Neural cell (in vitro differentiated cells): ENCODE measurements around the gene KLHL28. TPM values are rescaled to one million over a fixed set of nuclear protein-coding genes. Genes with fewer than 3 reads are reported as not detected.
A peak's percentile ranks its signal among the peaks of the same experiment; 100 is the strongest.

ENCODE experiments used
- H2AFZ ChIP-seq: fragments of 200-600, 300-800 bp; sonication (generic), shearing (Covaris generic); 2 replicates; pipeline ENCODE4 v1.6.0; 2014; ENCODE audit warnings: low read depth, mild to moderate bottlenecking, antibody characterized with exemption, low read length, moderate library complexity
- H3F3A ChIP-seq: fragments of 200-600 bp; shearing (Covaris generic); 2 replicates; pipeline ENCODE4 v1.6.1; 2016; ENCODE audit warnings: mild to moderate bottlenecking, moderate library complexity, mixed read lengths, antibody characterized with exemption, low read length; ENCODE audit not compliant: insufficient read depth, poor library complexity, severe bottlenecking
- H3K27ac ChIP-seq: fragments of 200-600, 300-800 bp; sonication (generic), shearing (Covaris generic); 2 replicates; pipeline ENCODE4 v1.5.1; 2014; ENCODE audit warnings: mild to moderate bottlenecking, low read length, moderate library complexity
- H3K27me3 ChIP-seq: fragments of 300-800, 200-600 bp; sonication (generic), shearing (Covaris generic); 2 replicates; pipeline ENCODE4 v1.6.0; 2014; ENCODE audit warnings: mild to moderate bottlenecking, low read depth, low read length, moderate library complexity; ENCODE audit not compliant: insufficient read depth
- H3K36me3 ChIP-seq: fragments of 300-800, 200-600 bp; sonication (generic), shearing (Covaris generic); 2 replicates; pipeline ENCODE4 v1.5.1; 2014; ENCODE audit warnings: mild to moderate bottlenecking, antibody characterized with exemption, low read length, moderate library complexity; ENCODE audit not compliant: insufficient read depth
- H3K4me2 ChIP-seq: fragments of 300-800, 200-600 bp; sonication (generic), shearing (Covaris generic); 2 replicates; pipeline ENCODE4 v1.6.0; 2014; ENCODE audit warnings: mild to moderate bottlenecking, low read length
- H3K4me3 ChIP-seq: fragments of 300-800, 200-600 bp; sonication (generic), shearing (Covaris generic); 2 replicates; pipeline ENCODE4 v1.5.1; 2014; ENCODE audit warnings: mild to moderate bottlenecking, low read length, moderate library complexity
- H3K79me2 ChIP-seq: fragments of 200-600 bp; shearing (Covaris generic); replicated peaks from 2 replicates; pipeline ENCODE4 v1.6.0; 2014; ENCODE audit warnings: mild to moderate bottlenecking, low read length, moderate library complexity; ENCODE audit not compliant: insufficient read depth
- H3K9ac ChIP-seq: fragments of 300-800, 200-600 bp; sonication (generic), shearing (Covaris generic); 2 replicates; pipeline ENCODE4 v1.6.1; 2016; ENCODE audit warnings: mild to moderate bottlenecking, low read length, mixed read lengths
- H3K9me2 ChIP-seq: fragments of 200-600 bp; shearing (Covaris generic); 2 replicates; pipeline ENCODE4 v1.6.1; 2016; ENCODE audit warnings: mild to moderate bottlenecking, low read length, mixed read lengths; ENCODE audit not compliant: insufficient read depth
- H3K9me3 ChIP-seq: fragments of 200-600, 300-800 bp; sonication (generic), shearing (Covaris generic); 2 replicates; pipeline ENCODE4 v1.6.1; 2016; ENCODE audit warnings: mild to moderate bottlenecking, mixed run types, low read length, moderate library complexity, mixed read lengths
- H4K20me1 ChIP-seq: fragments of 200-600 bp; shearing (Covaris generic); 2 replicates; pipeline ENCODE4 v1.6.1; 2016; ENCODE audit warnings: mild to moderate bottlenecking, mixed run types; ENCODE audit not compliant: insufficient read depth
- CTCF ChIP-seq: fragments of 450-650 bp; IDR thresholded peaks from 2 replicates; pipeline ENCODE4 v1.5.1; 2014; ENCODE audit warnings: antibody characterized with exemption, mild to moderate bottlenecking, moderate library complexity; ENCODE audit not compliant: poor library complexity, severe bottlenecking
- EP300 ChIP-seq: fragments of 450-650 bp; conservative IDR thresholded peaks from 2 replicates; pipeline ENCODE4 v1.6.1; 2014; ENCODE audit warnings: antibody characterized with exemption, mild to moderate bottlenecking, moderate library complexity; ENCODE audit not compliant: poor library complexity, severe bottlenecking
- EZH2 ChIP-seq: fragments of 200-600, 300-800 bp; shearing (Covaris generic), sonication (generic); IDR thresholded peaks from 2 replicates; pipeline ENCODE4 v1.6.1; 2014; ENCODE audit warnings: antibody characterized with exemption, low read length, borderline replicate concordance, mild to moderate bottlenecking; ENCODE audit not compliant: insufficient read depth, poor library complexity, severe bottlenecking
- MXI1 ChIP-seq: fragments of 450-650 bp; conservative IDR thresholded peaks from 2 replicates; pipeline ENCODE4 v1.6.1; 2014; ENCODE audit warnings: antibody characterized with exemption, mild to moderate bottlenecking; ENCODE audit not compliant: poor library complexity, severe bottlenecking
- POLR2AphosphoS5 ChIP-seq: IDR thresholded peaks from 2 replicates; pipeline ENCODE4 v1.6.1; 2012
- RAD21 ChIP-seq: fragments of 450-650 bp; conservative IDR thresholded peaks from 2 replicates; pipeline ENCODE4 v1.6.1; 2014; ENCODE audit warnings: antibody characterized with exemption, mild to moderate bottlenecking, moderate library complexity
- SMC3 ChIP-seq: fragments of 450-650 bp; conservative IDR thresholded peaks from 2 replicates; pipeline ENCODE4 v1.6.1; 2014; ENCODE audit warnings: antibody characterized with exemption, mild to moderate bottlenecking, moderate library complexity; ENCODE audit not compliant: poor library complexity
- TAF1 ChIP-seq: IDR thresholded peaks from 2 replicates; pipeline ENCODE4 v1.6.1; 2012; ENCODE audit warnings: low read depth
- polyA plus RNA-seq: library from polyadenylated mRNA; depleted of rRNA; stranded (reverse); fragments of >200 nt; gene quantifications from 2 replicates; pipeline ENCODE4 v1.2.3, GENCODE V29; 2014
- TF ChIP-seq, protein P1 (sequence below): IDR thresholded peaks from 2 replicates; pipeline ENCODE4 v1.6.1; 2012; ENCODE audit warnings: borderline replicate concordance

The KLHL28 gene
- polyA plus RNA-seq, 1 donor from 2014 or later: 17.4 TPM

DNA sequence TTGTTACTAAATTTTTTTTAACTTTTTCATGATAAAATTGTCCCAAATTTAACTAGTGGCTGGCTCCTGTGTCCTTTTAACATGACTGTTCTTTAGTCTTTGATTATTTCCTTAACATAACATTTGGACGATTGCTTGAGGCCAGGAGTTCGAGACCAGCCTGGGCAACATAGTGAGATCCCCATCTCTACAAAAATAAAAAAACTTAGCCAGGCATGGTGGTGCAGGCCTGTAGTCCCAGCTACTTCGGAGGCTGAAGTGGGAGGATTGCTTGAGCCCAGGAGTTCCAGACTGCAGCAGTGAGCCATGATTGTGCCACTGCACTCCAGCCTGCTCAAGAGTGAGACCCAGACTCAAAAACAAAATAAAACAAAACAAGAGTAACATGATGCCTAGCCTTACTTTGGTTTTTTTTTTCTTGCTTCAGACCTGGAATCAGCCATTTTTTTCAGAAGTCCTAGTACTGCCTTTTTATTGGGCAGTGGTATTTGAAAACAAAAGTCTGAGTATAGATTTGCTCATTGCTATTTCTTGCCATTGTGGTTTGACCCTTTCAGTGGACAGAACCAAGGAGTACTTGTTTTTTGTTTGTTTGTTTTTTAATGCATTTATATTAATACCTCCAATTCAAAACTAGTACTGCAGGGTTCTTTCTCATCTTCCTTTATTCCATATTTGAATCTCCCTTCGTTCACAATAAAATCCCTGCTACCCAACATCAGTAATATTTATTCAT, 5.0 kb upstream of the KLHL28 start:
- Histone ChIP-seq H3K27me3 (no peaks in the 10 kb centered on the region), H3K9me2 (no peaks in the 10 kb centered on the region), H3F3A (peaks cover 7% of the 10 kb centered on the region), H3K4me2 (peak overlapping the region; percentile 93), H4K20me1 (peaks cover 3% of the 10 kb centered on the region), H3K4me3 (peak overlapping the region; percentile 65), H3K36me3 (no peaks in the 10 kb centered on the region), H3K27ac (no peak overlapping the region), H3K9me3 (no peaks in the 10 kb centered on the region), H3K79me2 (peaks cover 89% of the 10 kb centered on the region), H2AFZ (no peak overlapping the region), H3K9ac (no peak overlapping the region)
- TF ChIP-seq RAD21 (no peak), POLR2AphosphoS5 (no peak), CTCF (no peak), EP300 (no peak), MXI1 (no peak), TAF1 (no peak), SMC3 (no peak), EZH2 (no peak)

DNA sequence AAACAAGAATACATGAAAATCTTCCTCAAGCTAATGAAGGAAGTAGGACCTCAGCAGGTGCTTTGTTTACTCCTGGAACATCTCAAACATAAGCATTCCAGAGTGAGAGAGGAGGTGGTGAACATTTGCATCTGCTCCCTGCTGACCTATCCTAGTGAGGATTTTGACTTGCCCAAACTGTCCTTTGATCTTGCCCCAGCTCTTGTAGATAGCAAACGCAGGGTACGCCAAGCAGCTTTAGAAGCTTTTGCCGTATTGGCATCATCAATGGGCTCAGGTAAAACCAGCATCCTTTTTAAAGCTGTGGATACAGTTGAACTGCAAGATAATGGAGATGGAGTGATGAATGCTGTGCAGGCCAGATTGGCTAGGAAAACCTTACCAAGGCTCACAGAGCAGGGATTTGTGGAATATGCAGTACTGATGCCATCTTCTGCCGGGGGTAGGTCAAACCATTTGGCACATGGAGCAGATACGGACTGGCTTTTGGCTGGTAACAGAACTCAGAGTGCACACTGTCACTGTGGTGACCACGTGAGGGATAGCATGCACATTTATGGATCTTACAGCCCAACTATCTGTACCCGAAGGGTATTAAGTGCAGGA, 2.1 kb upstream of the KLHL28 start:
- no peaks in the 10 kb centered on the region for H3K27me3 ChIP-seq
- no peaks in the 10 kb centered on the region for H3K9me3 ChIP-seq
- peak overlapping the region; percentile 85 for H3K4me2 ChIP-seq
- peaks cover 3% of the 10 kb centered on the region for H4K20me1 ChIP-seq
- H3F3A ChIP-seq: peaks cover 7% of the 10 kb centered on the region
- H3K9ac ChIP-seq: peak overlapping the region; percentile 89
- peak overlapping the region; percentile 95 for H3K27ac ChIP-seq
- no peak overlapping the region for H2AFZ ChIP-seq
- H3K9me2 ChIP-seq: no peaks in the 10 kb centered on the region
- peak overlapping the region; percentile 85 for H3K4me3 ChIP-seq
- TF ChIP-seq MXI1: peak; percentile 58
- TF ChIP-seq, protein P1, sequence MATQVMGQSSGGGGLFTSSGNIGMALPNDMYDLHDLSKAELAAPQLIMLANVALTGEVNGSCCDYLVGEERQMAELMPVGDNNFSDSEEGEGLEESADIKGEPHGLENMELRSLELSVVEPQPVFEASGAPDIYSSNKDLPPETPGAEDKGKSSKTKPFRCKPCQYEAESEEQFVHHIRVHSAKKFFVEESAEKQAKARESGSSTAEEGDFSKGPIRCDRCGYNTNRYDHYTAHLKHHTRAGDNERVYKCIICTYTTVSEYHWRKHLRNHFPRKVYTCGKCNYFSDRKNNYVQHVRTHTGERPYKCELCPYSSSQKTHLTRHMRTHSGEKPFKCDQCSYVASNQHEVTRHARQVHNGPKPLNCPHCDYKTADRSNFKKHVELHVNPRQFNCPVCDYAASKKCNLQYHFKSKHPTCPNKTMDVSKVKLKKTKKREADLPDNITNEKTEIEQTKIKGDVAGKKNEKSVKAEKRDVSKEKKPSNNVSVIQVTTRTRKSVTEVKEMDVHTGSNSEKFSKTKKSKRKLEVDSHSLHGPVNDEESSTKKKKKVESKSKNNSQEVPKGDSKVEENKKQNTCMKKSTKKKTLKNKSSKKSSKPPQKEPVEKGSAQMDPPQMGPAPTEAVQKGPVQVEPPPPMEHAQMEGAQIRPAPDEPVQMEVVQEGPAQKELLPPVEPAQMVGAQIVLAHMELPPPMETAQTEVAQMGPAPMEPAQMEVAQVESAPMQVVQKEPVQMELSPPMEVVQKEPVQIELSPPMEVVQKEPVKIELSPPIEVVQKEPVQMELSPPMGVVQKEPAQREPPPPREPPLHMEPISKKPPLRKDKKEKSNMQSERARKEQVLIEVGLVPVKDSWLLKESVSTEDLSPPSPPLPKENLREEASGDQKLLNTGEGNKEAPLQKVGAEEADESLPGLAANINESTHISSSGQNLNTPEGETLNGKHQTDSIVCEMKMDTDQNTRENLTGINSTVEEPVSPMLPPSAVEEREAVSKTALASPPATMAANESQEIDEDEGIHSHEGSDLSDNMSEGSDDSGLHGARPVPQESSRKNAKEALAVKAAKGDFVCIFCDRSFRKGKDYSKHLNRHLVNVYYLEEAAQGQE: no peak
- no peaks in the 10 kb centered on the region for H3K36me3 ChIP-seq
- peaks cover 81% of the 10 kb centered on the region for H3K79me2 ChIP-seq
